HEK293 (cell line): ENCODE data around the gene MIF4GD.
A peak's percentile ranks its signal among the peaks of the same experiment; 100 is the strongest.

Experiments
- HOXD13 ChIP-seq: sonication (generic); formaldehyde crosslinking; IDR thresholded peaks from 2 replicates; pipeline ENCODE4 v1.8.0; 2022; ENCODE audit warnings: missing genetic modification reagents, borderline replicate concordance
- KLF1 ChIP-seq: fragments of 450-650 bp; formaldehyde crosslinking; IDR thresholded peaks from 2 replicates; pipeline ENCODE4 v1.5.1; 2016; ENCODE audit warnings: missing biosample characterization, missing genetic modification characterization
- KLF8 ChIP-seq: fragments of 450-650 bp; formaldehyde crosslinking; IDR thresholded peaks from 2 replicates; pipeline ENCODE4 v1.5.1; 2016; ENCODE audit warnings: missing biosample characterization, missing genetic modification characterization
- MZF1 ChIP-seq: fragments of 450-650 bp; formaldehyde crosslinking; IDR thresholded peaks from 2 replicates; pipeline ENCODE4 v1.5.1; 2017; ENCODE audit warnings: missing biosample characterization, missing genetic modification characterization, borderline replicate concordance
- SETDB1 ChIP-seq: IDR thresholded peaks from one replicate; pipeline ENCODE4 v1.6.1; 2017; ENCODE audit warnings: mild to moderate bottlenecking, low read length, moderate library complexity, mixed read lengths; ENCODE audit not compliant: insufficient read length
- TRIM28 ChIP-seq: IDR thresholded peaks from 2 replicates; pipeline ENCODE4 v1.6.1; 2011; ENCODE audit warnings: low read length, control low read depth, borderline replicate concordance
- ZBTB1 ChIP-seq: fragments of 450-650 bp; formaldehyde crosslinking; IDR thresholded peaks from 2 replicates; pipeline ENCODE4 v1.5.1; 2016; ENCODE audit warnings: missing biosample characterization, missing genetic modification characterization
- ZFP37 ChIP-seq: fragments of 450-650 bp; formaldehyde crosslinking; IDR thresholded peaks from 2 replicates; pipeline ENCODE4 v1.5.1; 2016; ENCODE audit warnings: missing biosample characterization, missing genetic modification characterization
- ZFP41 ChIP-seq: fragments of 450-650 bp; formaldehyde crosslinking; IDR thresholded peaks from 2 replicates; pipeline ENCODE4 v1.5.1; 2016; ENCODE audit warnings: missing biosample characterization, missing genetic modification characterization, borderline replicate concordance
- ZFP69B ChIP-seq: fragments of 450-650 bp; formaldehyde crosslinking; IDR thresholded peaks from 2 replicates; pipeline ENCODE4 v1.5.1; 2016; ENCODE audit warnings: missing biosample characterization, missing genetic modification characterization
- ZNF121 ChIP-seq: fragments of 450-650 bp; formaldehyde crosslinking; IDR thresholded peaks from 2 replicates; pipeline ENCODE4 v1.5.1; 2016; ENCODE audit warnings: missing biosample characterization, missing genetic modification characterization
- ZNF174 ChIP-seq: fragments of 450-650 bp; formaldehyde crosslinking; IDR thresholded peaks from 2 replicates; pipeline ENCODE4 v1.5.0; 2017; ENCODE audit warnings: missing biosample characterization, mild to moderate bottlenecking, missing genetic modification characterization
- ZNF175 ChIP-seq: fragments of 450-650 bp; formaldehyde crosslinking; IDR thresholded peaks from 2 replicates; pipeline ENCODE4 v1.5.1; 2016; ENCODE audit warnings: missing biosample characterization, missing genetic modification characterization
- ZNF23 ChIP-seq: fragments of 450-650 bp; formaldehyde crosslinking; IDR thresholded peaks from 2 replicates; pipeline ENCODE4 v1.5.1; 2016; ENCODE audit warnings: missing biosample characterization, missing genetic modification characterization, borderline replicate concordance
- ZNF394 ChIP-seq: fragments of 450-650 bp; formaldehyde crosslinking; IDR thresholded peaks from 2 replicates; pipeline ENCODE4 v1.5.1; 2016; ENCODE audit warnings: missing biosample characterization, missing genetic modification characterization, mild to moderate bottlenecking, moderate library complexity, borderline replicate concordance
- ZNF560 ChIP-seq: fragments of 450-650 bp; formaldehyde crosslinking; IDR thresholded peaks from 2 replicates; pipeline ENCODE4 v1.5.1; 2017; ENCODE audit warnings: missing biosample characterization, missing genetic modification characterization, borderline replicate concordance
- ZNF600 ChIP-seq: fragments of 450-650 bp; formaldehyde crosslinking; IDR thresholded peaks from 2 replicates; pipeline ENCODE4 v1.5.1; 2016; ENCODE audit warnings: missing biosample characterization, missing genetic modification characterization
- ZNF623 ChIP-seq: fragments of 450-650 bp; formaldehyde crosslinking; IDR thresholded peaks from 2 replicates; pipeline ENCODE4 v1.5.1; 2016; ENCODE audit warnings: missing biosample characterization, missing genetic modification characterization
- ZNF629 ChIP-seq: fragments of 450-650 bp; formaldehyde crosslinking; IDR thresholded peaks from 2 replicates; pipeline ENCODE4 v1.5.1; 2017; ENCODE audit warnings: missing biosample characterization, missing genetic modification characterization
- ZNF785 ChIP-seq: fragments of 450-650 bp; formaldehyde crosslinking; IDR thresholded peaks from 2 replicates; pipeline ENCODE4 v1.5.1; 2016; ENCODE audit warnings: missing biosample characterization, missing genetic modification characterization
- ZSCAN23 ChIP-seq: fragments of 450-650 bp; formaldehyde crosslinking; IDR thresholded peaks from 2 replicates; pipeline ENCODE4 v1.5.1; 2016; ENCODE audit warnings: missing biosample characterization, missing genetic modification characterization
- TF ChIP-seq, protein P1 (sequence below): fragments of 450-650 bp; formaldehyde crosslinking; IDR thresholded peaks from 2 replicates; pipeline ENCODE4 v1.5.1; 2016; ENCODE audit warnings: missing biosample characterization, missing genetic modification characterization
- TF ChIP-seq, protein P2 (sequence below): fragments of 450-650 bp; formaldehyde crosslinking; IDR thresholded peaks from 2 replicates; pipeline ENCODE4 v1.5.1; 2017; ENCODE audit warnings: missing biosample characterization, mild to moderate bottlenecking, missing genetic modification characterization, moderate library complexity
- TF ChIP-seq, protein P3 (sequence below): fragments of 450-650 bp; formaldehyde crosslinking; IDR thresholded peaks from 2 replicates; pipeline ENCODE4 v1.5.1; 2017; ENCODE audit warnings: missing biosample characterization, missing genetic modification characterization
- TF ChIP-seq, protein P4 (sequence below): fragments of 450-650 bp; formaldehyde crosslinking; IDR thresholded peaks from 2 replicates; pipeline ENCODE4 v1.5.1; 2016; ENCODE audit warnings: missing biosample characterization, missing genetic modification characterization, borderline replicate concordance
- TF ChIP-seq, protein P5 (sequence below): IDR thresholded peaks from 2 replicates; pipeline ENCODE4 v1.6.1; 2011; ENCODE audit warnings: mild to moderate bottlenecking, low read depth, low read length, borderline replicate concordance
- TF ChIP-seq, protein P6 (sequence below): fragments of 450-650 bp; IDR thresholded peaks from 2 replicates; pipeline ENCODE4 v1.5.1; 2018; ENCODE audit warnings: missing biosample characterization, missing genetic modification characterization

Gene MIF4GD

DNA sequence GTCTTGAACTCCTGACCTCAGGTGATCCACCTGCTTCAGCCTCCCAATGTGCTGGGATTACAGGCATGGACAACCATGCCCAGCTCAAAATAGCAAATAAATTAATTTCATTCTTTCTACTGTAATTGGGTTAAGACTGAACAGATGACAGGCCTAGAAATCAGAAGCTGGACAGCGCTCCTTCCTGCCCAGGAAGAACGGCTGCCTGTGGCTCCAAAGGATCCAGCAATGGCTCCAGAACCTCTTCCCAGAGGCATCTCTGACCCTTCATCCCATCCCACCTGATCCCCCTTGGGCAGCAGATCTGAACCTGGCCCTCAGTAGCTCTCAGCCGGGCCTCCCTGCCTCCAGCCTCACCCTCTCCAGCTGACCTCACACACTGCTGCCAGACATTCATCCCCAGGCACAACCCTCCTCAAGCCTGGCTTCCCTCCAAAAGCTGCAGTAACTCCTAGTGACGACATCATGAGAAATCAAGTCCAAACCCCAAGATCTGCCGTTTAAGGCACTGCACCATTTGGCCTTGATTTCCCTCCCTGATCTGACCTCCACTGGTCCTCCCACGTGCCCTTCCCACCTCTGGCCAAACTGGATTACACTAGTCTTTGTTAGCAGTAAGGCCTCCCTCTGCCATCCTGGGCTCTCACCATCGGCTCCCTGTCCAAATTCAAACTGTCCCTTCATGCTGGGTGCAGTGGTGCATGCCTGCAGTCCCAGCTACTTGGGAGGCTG lies 3.1 kb upstream of the MIF4GD start (continued):
- TF ChIP-seq, protein P1, sequence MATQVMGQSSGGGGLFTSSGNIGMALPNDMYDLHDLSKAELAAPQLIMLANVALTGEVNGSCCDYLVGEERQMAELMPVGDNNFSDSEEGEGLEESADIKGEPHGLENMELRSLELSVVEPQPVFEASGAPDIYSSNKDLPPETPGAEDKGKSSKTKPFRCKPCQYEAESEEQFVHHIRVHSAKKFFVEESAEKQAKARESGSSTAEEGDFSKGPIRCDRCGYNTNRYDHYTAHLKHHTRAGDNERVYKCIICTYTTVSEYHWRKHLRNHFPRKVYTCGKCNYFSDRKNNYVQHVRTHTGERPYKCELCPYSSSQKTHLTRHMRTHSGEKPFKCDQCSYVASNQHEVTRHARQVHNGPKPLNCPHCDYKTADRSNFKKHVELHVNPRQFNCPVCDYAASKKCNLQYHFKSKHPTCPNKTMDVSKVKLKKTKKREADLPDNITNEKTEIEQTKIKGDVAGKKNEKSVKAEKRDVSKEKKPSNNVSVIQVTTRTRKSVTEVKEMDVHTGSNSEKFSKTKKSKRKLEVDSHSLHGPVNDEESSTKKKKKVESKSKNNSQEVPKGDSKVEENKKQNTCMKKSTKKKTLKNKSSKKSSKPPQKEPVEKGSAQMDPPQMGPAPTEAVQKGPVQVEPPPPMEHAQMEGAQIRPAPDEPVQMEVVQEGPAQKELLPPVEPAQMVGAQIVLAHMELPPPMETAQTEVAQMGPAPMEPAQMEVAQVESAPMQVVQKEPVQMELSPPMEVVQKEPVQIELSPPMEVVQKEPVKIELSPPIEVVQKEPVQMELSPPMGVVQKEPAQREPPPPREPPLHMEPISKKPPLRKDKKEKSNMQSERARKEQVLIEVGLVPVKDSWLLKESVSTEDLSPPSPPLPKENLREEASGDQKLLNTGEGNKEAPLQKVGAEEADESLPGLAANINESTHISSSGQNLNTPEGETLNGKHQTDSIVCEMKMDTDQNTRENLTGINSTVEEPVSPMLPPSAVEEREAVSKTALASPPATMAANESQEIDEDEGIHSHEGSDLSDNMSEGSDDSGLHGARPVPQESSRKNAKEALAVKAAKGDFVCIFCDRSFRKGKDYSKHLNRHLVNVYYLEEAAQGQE (tag by site-specific recombination): peak; percentile 97
- peak; percentile 73; the same call in 1 of the 2 replicates for TF ChIP-seq ZFP37 (tag by site-specific recombination)
- TF ChIP-seq ZFP69B: peak; percentile 35; the same call in 1 of the 2 replicates
- TF ChIP-seq ZNF23 (tag by site-specific recombination): no peak
- no peak for TF ChIP-seq ZNF175
- peak; percentile 79 for TF ChIP-seq ZNF600 (tag by site-specific recombination)
- TF ChIP-seq, protein P2, sequence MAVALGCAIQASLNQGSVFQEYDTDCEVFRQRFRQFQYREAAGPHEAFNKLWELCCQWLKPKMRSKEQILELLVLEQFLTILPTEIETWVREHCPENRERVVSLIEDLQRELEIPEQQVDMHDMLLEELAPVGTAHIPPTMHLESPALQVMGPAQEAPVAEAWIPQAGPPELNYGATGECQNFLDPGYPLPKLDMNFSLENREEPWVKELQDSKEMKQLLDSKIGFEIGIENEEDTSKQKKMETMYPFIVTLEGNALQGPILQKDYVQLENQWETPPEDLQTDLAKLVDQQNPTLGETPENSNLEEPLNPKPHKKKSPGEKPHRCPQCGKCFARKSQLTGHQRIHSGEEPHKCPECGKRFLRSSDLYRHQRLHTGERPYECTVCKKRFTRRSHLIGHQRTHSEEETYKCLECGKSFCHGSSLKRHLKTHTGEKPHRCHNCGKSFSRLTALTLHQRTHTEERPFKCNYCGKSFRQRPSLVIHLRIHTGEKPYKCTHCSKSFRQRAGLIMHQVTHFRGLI (tag by site-specific recombination): no peak
- TF ChIP-seq, protein P3, sequence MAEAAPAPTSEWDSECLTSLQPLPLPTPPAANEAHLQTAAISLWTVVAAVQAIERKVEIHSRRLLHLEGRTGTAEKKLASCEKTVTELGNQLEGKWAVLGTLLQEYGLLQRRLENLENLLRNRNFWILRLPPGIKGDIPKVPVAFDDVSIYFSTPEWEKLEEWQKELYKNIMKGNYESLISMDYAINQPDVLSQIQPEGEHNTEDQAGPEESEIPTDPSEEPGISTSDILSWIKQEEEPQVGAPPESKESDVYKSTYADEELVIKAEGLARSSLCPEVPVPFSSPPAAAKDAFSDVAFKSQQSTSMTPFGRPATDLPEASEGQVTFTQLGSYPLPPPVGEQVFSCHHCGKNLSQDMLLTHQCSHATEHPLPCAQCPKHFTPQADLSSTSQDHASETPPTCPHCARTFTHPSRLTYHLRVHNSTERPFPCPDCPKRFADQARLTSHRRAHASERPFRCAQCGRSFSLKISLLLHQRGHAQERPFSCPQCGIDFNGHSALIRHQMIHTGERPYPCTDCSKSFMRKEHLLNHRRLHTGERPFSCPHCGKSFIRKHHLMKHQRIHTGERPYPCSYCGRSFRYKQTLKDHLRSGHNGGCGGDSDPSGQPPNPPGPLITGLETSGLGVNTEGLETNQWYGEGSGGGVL (tag by site-specific recombination): peak; percentile 57
- TF ChIP-seq, protein P4, sequence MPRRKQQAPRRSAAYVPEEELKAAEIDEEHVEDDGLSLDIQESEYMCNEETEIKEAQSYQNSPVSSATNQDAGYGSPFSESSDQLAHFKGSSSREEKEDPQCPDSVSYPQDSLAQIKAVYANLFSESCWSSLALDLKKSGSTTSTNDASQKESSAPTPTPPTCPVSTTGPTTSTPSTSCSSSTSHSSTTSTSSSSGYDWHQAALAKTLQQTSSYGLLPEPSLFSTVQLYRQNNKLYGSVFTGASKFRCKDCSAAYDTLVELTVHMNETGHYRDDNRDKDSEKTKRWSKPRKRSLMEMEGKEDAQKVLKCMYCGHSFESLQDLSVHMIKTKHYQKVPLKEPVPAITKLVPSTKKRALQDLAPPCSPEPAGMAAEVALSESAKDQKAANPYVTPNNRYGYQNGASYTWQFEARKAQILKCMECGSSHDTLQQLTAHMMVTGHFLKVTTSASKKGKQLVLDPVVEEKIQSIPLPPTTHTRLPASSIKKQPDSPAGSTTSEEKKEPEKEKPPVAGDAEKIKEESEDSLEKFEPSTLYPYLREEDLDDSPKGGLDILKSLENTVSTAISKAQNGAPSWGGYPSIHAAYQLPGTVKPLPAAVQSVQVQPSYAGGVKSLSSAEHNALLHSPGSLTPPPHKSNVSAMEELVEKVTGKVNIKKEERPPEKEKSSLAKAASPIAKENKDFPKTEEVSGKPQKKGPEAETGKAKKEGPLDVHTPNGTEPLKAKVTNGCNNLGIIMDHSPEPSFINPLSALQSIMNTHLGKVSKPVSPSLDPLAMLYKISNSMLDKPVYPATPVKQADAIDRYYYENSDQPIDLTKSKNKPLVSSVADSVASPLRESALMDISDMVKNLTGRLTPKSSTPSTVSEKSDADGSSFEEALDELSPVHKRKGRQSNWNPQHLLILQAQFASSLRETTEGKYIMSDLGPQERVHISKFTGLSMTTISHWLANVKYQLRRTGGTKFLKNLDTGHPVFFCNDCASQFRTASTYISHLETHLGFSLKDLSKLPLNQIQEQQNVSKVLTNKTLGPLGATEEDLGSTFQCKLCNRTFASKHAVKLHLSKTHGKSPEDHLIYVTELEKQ (tag by site-specific recombination): no peak
- TF ChIP-seq ZFP41 (tag by site-specific recombination): no peak
- TF ChIP-seq ZNF623 (tag by site-specific recombination): no peak
- no peak for TF ChIP-seq TRIM28
- peak; percentile 42; the same call in 1 of the 2 replicates for TF ChIP-seq KLF1
- no peak for TF ChIP-seq SETDB1
- no peak for TF ChIP-seq ZNF560 (tag by site-specific recombination)
- TF ChIP-seq ZNF121 (tag by site-specific recombination): no peak
- TF ChIP-seq ZNF629 (tag by site-specific recombination): peak; percentile 90
- TF ChIP-seq ZNF785 (tag by site-specific recombination): no peak
- TF ChIP-seq KLF8 (tag by site-specific recombination): peak; percentile 58; the same call in 1 of the 2 replicates
- TF ChIP-seq ZBTB1: no peak
- TF ChIP-seq ZSCAN23: 0 out of 2 replicates have a peak, but pooled peaks have one; percentile 65
- TF ChIP-seq HOXD13 (CRISPR knock-in tag): no peak
- TF ChIP-seq ZNF394: 0 out of 2 replicates have a peak, but pooled peaks have one; percentile 32
- TF ChIP-seq, protein P5, sequence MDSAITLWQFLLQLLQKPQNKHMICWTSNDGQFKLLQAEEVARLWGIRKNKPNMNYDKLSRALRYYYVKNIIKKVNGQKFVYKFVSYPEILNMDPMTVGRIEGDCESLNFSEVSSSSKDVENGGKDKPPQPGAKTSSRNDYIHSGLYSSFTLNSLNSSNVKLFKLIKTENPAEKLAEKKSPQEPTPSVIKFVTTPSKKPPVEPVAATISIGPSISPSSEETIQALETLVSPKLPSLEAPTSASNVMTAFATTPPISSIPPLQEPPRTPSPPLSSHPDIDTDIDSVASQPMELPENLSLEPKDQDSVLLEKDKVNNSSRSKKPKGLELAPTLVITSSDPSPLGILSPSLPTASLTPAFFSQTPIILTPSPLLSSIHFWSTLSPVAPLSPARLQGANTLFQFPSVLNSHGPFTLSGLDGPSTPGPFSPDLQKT: no peak
- TF ChIP-seq ZNF174 (tag by site-specific recombination): no peak
- TF ChIP-seq, protein P6, sequence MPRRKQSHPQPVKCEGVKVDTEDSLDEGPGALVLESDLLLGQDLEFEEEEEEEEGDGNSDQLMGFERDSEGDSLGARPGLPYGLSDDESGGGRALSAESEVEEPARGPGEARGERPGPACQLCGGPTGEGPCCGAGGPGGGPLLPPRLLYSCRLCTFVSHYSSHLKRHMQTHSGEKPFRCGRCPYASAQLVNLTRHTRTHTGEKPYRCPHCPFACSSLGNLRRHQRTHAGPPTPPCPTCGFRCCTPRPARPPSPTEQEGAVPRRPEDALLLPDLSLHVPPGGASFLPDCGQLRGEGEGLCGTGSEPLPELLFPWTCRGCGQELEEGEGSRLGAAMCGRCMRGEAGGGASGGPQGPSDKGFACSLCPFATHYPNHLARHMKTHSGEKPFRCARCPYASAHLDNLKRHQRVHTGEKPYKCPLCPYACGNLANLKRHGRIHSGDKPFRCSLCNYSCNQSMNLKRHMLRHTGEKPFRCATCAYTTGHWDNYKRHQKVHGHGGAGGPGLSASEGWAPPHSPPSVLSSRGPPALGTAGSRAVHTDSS: no peak
- no peak for TF ChIP-seq MZF1 (tag by site-specific recombination)
